GM21447 (cell line): ENCODE measurements around the gene PERM1.

Source experiments
- ATAC-seq: cut with Tn5 transposase; IDR thresholded peaks from one replicate; pipeline ENCODE4 v1.9.1; 2021; ENCODE audit not compliant: unreplicated experiment

PERM1 gene

GRCh38 chr1:936348-937264 is 45.3 kb downstream of the PERM1 start:
- ATAC-seq: no peak

DNA sequence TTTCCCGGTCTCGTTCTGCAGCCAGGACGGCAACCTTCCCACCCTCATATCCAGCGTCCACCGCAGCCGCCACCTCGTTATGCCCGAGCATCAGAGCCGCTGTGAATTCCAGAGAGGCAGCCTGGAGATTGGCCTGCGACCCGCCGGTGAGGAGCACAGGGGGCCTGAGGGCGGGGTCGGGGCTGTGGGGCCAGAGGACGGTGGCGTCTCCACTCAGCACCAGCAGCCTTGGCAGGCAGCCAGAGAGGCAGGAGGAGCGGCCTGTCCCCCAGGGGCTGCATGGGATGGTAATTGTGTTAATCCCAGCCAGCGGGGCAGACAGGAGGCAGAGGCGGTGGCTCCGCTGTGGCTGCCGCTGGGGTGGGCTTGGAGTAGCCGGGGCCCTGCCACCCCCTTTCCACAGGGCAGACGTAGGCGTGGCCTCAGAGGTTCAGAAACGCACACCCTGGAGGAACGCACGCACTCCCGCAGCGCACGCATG is 46.1 kb downstream of the PERM1 start:
- no peak for ATAC-seq

DNA sequence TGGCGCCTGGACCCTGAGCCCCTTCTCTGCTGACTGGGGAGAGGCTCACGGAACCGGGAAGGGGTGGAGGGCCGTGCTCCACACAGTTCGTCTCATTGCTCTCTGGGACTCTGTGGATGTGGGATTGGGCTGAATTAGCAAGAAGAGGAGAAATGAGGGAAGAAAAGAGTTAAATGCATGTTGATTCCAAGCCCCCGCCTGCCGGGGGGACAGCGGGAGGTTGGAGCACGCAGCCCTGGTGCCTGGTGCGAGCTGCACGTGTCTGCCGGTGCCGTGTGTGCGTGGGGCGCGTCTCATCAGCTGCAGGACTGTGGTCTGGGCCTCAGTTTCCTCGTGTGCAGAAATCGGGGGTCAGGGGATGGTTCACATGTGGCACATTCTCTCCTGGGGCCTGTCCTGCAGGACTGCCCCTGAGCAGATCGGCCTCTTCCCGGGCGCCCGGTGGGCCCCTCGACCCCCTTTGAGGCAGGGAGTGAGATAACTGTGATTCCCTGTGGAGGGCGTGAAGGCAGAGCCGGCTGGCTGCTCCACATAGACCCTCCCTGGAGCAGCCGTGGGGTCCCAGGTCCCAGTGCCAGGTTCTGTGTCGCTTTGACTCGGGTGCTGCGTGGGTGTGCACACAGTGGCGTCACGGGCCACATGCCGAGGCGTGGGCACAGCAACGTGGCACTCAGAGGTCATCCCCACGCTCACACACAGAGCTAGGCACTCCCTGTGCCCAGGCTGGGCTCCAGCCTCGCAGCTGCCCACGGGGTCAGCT is 46.7 kb downstream of the PERM1 start:
- ATAC-seq: no peak

GRCh38 chr1:933603-933940 is 48.3 kb downstream of the PERM1 start:
- no peak for ATAC-seq

GRCh38 chr1:932776-933602 is 48.9 kb downstream of the PERM1 start:
- no peak for ATAC-seq

DNA sequence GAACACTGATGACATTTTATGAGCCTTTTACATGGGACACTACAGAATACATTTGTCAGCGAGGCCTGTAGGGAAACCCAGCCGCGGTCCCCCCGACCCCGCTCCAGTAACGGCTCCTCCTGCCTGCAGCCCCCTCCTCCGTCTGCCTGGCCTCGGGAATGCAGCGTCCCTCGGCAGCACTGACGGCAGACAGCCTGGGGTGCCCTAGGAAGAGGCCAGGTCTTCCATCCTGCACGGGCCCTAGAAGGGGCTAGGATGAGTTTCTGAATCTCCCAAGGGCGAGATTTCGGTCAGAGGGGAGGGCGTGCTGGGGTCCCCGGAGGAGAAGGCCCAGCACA is 49.8 kb downstream of the PERM1 start:
- no peak for ATAC-seq

GRCh38 chr1:931380-932172 is 50.3 kb downstream of the PERM1 start:
- no peak for ATAC-seq

- no peak for ATAC-seq
Observed at GRCh38 chr1:930633-931138, 51.2 kb downstream of the PERM1 start.

- no peak for ATAC-seq
Observed at GRCh38 chr1:929712-930632, 51.9 kb downstream of the PERM1 start.

- ATAC-seq: no peak
Observed at GRCh38 chr1:928825-929661, 52.9 kb downstream of the PERM1 start.

GRCh38 chr1:927748-928147 is 54.1 kb downstream of the PERM1 start:
- no peak for ATAC-seq

GRCh38 chr1:927234-927633 is 54.7 kb downstream of the PERM1 start:
- ATAC-seq: no peak

DNA sequence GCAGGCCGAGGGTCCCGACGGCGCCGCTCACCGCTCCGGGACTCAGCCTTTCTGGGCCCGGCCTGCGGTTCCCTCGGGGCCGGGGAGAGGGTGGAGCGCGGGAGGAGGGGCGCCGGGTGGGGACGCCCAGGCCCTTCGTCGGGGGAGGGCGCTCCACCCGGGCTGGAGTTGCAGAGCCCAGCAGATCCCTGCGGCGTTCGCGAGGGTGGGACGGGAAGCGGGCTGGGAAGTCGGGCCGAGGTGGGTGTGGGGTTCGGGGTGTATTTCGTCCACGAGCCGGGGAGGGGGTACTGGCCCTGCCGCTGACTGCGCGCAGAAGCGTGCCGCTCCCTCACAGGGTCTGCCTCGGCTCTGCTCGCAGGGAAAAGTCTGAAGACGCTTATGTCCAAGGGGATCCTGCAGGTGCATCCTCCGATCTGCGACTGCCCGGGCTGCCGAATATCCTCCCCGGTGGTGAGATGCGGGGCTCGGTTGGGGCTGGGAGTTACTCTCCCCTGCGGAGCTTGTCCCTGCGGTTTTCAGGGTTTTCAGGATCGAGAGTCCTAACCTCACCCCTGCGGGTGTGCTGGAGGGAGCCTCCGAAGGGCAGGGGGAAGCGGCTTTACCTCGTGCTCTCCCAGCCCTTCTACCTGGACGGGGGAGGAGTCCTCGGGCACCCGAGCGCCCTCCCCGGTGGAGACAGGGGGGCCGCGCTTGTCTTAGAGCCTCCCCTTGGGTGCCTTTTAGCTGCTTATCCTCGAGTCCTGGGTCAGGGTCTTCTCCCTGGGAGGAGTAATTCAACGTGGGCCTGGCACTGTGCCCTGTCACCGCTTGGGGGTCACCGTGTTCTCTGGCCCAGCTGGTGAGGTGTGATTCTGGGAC is 56.1 kb downstream of the PERM1 start:
- ATAC-seq: no peak
